ENCODE data around the gene UROC1. TPM values are rescaled to one million over a fixed set of nuclear protein-coding genes. Genes with fewer than 3 reads are reported as not detected.

Gene UROC1
- total and polyA plus RNA-seq, 4 donors: 0.01 to 0.21 (median 0.08) TPM

DNA sequence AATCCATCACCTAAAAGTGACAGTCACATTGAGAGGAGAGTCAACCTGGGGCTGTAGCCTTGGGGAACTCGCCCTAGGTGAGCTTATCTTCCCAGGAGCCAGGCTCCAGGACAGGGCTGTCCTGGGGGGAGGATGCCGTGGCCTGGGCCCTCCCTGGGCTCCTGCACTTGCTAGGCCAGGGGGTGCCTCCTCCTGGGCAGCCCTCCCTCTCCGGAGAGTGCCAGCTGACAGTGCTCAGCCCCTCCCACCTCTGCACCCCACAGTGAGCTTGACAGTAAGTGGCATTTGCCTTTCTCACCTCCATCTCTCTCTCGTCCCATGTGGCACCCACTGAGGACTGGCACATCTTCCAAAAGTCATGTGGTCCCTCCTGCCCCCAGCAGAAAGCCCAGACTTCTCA lies 19.1 kb downstream of the UROC1 start:
- TF ChIP-seq, protein P1, sequence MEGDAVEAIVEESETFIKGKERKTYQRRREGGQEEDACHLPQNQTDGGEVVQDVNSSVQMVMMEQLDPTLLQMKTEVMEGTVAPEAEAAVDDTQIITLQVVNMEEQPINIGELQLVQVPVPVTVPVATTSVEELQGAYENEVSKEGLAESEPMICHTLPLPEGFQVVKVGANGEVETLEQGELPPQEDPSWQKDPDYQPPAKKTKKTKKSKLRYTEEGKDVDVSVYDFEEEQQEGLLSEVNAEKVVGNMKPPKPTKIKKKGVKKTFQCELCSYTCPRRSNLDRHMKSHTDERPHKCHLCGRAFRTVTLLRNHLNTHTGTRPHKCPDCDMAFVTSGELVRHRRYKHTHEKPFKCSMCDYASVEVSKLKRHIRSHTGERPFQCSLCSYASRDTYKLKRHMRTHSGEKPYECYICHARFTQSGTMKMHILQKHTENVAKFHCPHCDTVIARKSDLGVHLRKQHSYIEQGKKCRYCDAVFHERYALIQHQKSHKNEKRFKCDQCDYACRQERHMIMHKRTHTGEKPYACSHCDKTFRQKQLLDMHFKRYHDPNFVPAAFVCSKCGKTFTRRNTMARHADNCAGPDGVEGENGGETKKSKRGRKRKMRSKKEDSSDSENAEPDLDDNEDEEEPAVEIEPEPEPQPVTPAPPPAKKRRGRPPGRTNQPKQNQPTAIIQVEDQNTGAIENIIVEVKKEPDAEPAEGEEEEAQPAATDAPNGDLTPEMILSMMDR (IDR thresholded peaks at IDR 0.05; ENCODE audit: control extremely low read depth, extremely low read depth): no peak
- DNase-seq: no peak
- no peak overlapping the region for H3K9ac ChIP-seq (ENCODE audit: insufficient read depth in 1 of 2, low read length in 2 of 2)
- H3K4me1 ChIP-seq (ENCODE audit: control insufficient read depth in 5 of 5, insufficient read depth in 5 of 5, low read length in 5 of 5): no peaks in the 10 kb centered on the region
- H3K36me3 ChIP-seq (ENCODE audit: control insufficient read depth in 4 of 4, insufficient read depth in 4 of 4, low read length in 4 of 4): no peaks in the 10 kb centered on the region
- H3K9me3 ChIP-seq (ENCODE audit: control insufficient read depth in 4 of 4, insufficient read depth in 3 of 4, low read length in 3 of 4): peaks cover 0 to 2% (median 0%) of the 10 kb centered on the region in 4 donors
- H3K27me3 ChIP-seq (ENCODE audit: control insufficient read depth in 3 of 3, insufficient read depth in 3 of 3, low read length in 2 of 3): no peaks in the 10 kb centered on the region
- ATAC-seq (ENCODE audit: insufficient read depth, low FRiP score): no peak
- no peak overlapping the region for H3K4me3 ChIP-seq
- H3K27ac ChIP-seq (ENCODE audit: low read depth in 1 of 2, low read length in 1 of 2): no peak overlapping the region
- WGBS, 2 donors: 72 to 74% methylated on average over 4 of the region's 4 CpGs

DNA sequence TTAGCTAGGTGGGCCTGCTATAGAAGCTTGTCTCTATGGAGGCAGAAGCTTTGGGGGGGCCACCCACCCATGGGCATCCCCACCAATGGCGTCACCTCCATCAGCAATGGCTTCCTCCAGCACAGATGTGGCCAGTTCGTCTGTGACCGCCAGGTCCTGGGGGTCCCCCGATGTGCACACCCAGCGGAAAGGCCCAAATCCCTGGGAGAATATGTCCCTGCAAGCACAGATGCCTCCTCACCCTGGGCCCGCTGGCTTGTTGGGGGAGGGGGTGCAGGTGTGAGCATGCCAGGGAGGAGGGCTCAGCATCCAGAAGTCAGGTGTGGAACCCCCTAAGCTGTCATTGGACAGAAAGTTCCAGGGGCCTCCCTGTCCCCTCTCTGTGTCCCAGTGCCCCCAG lies 19.6 kb downstream of the UROC1 start:
- no peaks in the 10 kb centered on the region for H3K27me3 ChIP-seq (ENCODE audit: control insufficient read depth in 3 of 3, insufficient read depth in 3 of 3, low read length in 2 of 3)
- WGBS, 2 donors: 95 to 96% methylated on average over 6 of the region's 6 CpGs
- H3K4me3 ChIP-seq: no peak overlapping the region
- H3K9ac ChIP-seq (ENCODE audit: insufficient read depth in 1 of 2, low read length in 2 of 2): no peak overlapping the region
- no peaks in the 10 kb centered on the region for H3K36me3 ChIP-seq (ENCODE audit: control insufficient read depth in 4 of 4, insufficient read depth in 4 of 4, low read length in 4 of 4)
- ATAC-seq (ENCODE audit: insufficient read depth, low FRiP score) (no peak), DNase-seq (no peak)
- H3K9me3 ChIP-seq (ENCODE audit: control insufficient read depth in 4 of 4, insufficient read depth in 3 of 4, low read length in 3 of 4): peaks cover 0 to 2% (median 0%) of the 10 kb centered on the region in 4 donors
- TF ChIP-seq, protein P1 (IDR thresholded peaks at IDR 0.05; ENCODE audit: control extremely low read depth, extremely low read depth): no peak
- H3K27ac ChIP-seq (ENCODE audit: low read depth in 1 of 2, low read length in 1 of 2): no peak overlapping the region
- no peaks in the 10 kb centered on the region for H3K4me1 ChIP-seq (ENCODE audit: control insufficient read depth in 5 of 5, insufficient read depth in 5 of 5, low read length in 5 of 5)

DNA sequence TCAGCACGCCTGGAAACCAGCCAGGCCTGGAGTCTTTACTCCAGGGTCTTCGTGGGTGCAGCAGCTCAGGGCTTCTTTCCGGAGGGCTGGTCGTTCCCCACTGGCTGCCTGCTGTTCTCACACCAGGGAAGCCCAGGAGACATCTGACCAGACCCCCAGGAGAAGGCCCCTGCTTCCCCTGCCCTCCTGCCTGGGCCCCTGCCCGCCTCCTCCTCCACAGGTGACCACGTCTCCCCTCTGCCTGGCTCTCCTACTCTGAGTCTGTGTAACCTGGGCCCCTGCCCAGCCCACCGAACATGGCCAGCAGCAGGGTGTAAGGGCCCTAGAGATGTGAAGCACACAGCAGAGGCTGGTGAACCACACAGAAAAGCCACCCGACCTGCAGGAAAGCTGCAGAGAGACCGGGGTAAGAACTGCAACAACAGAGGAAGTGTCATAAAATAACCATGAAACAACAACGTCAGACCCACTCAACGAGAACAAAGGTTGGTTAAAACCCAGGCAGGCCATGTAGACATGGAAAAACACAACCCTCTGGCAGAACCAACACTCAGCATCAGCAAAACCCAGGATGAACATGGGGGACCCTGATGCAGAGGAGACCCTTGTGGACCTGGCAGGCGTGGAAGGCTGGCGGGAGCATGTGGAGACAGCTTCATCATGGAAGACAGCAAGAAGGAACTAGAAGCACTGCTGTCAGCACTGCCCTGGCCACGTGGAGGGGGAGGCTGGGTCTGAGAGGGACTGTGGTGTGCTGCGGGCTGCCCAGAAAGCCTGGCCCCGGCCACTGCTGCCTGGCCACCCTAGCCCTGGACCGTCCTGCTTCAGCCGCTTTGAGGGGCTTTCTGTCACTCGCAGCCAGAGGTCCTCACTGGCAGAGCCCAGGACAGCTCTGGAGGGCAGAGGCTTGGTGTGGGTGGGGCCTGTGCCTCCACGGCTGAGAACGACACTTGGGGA lies 20.4 kb downstream of the UROC1 start:
- Histone ChIP-seq H3K9me3 (ENCODE audit: control insufficient read depth in 4 of 4, insufficient read depth in 3 of 4, low read length in 3 of 4) (peaks cover 0 to 2% (median 0%) of the 10 kb centered on the region in 4 donors), H3K27ac (ENCODE audit: low read depth in 1 of 2, low read length in 1 of 2) (no peak overlapping the region), H3K4me1 (ENCODE audit: control insufficient read depth in 5 of 5, insufficient read depth in 5 of 5, low read length in 5 of 5) (no peaks in the 10 kb centered on the region), H3K9ac (ENCODE audit: insufficient read depth in 1 of 2, low read length in 2 of 2) (no peak overlapping the region), H3K4me3 (no peak overlapping the region), H3K36me3 (ENCODE audit: control insufficient read depth in 4 of 4, insufficient read depth in 4 of 4, low read length in 4 of 4) (no peaks in the 10 kb centered on the region), H3K27me3 (ENCODE audit: control insufficient read depth in 3 of 3, insufficient read depth in 3 of 3, low read length in 2 of 3) (no peaks in the 10 kb centered on the region)
- DNase-seq (no peak), ATAC-seq (ENCODE audit: insufficient read depth, low FRiP score) (no peak)
- TF ChIP-seq, protein P1 (IDR thresholded peaks at IDR 0.05; ENCODE audit: control extremely low read depth, extremely low read depth): no peak
- WGBS, 2 donors: 65 to 67% methylated on average over 21 of the region's 21 CpGs
